HepG2 (cell line): ENCODE data around the gene CDC42SE1. TPM values are rescaled to one million over a fixed set of nuclear protein-coding genes. Genes with fewer than 3 reads are reported as not detected.
A peak's percentile ranks its signal among the peaks of the same experiment; 100 is the strongest.

Experiments used
- ASH2L ChIP-seq: fragments of 300-600, 200-600 bp; sonication (generic); IDR thresholded peaks from 2 replicates; pipeline ENCODE4 v1.7.0; 2017; ENCODE audit warnings: low read depth, mild to moderate bottlenecking, moderate library complexity, mixed read lengths, low read length; ENCODE audit not compliant: insufficient read length
- CHD2 ChIP-seq: IDR thresholded peaks from 2 replicates; pipeline ENCODE4 v1.6.1; 2011; ENCODE audit warnings: low read depth, low read length, improper control_type of control experiment
- FOXJ3 ChIP-seq: sonication (generic); formaldehyde crosslinking; IDR thresholded peaks from 2 replicates; pipeline ENCODE4 v1.4.0; 2020; ENCODE audit warnings: missing genetic modification reagents, mild to moderate bottlenecking, borderline replicate concordance
- HNRNPK ChIP-seq: fragments of 200-400 bp; formaldehyde crosslinking; IDR thresholded peaks from 2 replicates; pipeline ENCODE4 v1.6.1; 2018; ENCODE audit warnings: low read length, low read depth, moderate library complexity, mild to moderate bottlenecking; ENCODE audit not compliant: poor library complexity, severe bottlenecking
- MED1 ChIP-seq: sonication (generic); formaldehyde crosslinking; IDR thresholded peaks from 2 replicates; pipeline ENCODE4 v1.4.0; 2020; ENCODE audit warnings: missing genetic modification reagents
- MIER3 ChIP-seq: IDR thresholded peaks from 2 replicates; pipeline ENCODE4 v1.6.1; 2016; ENCODE audit warnings: missing compliant biosample characterization, borderline replicate concordance
- NFKBIZ ChIP-seq: IDR thresholded peaks from 2 replicates; pipeline ENCODE4 v1.6.1; 2018; ENCODE audit warnings: missing genetic modification reagents, missing compliant biosample characterization
- NFRKB ChIP-seq: fragments of 450-650 bp; IDR thresholded peaks from 2 replicates; pipeline ENCODE4 v1.6.1; 2017
- NFYC ChIP-seq: IDR thresholded peaks from 2 replicates; pipeline ENCODE4 v1.6.1; 2016; ENCODE audit warnings: missing genetic modification reagents, missing compliant biosample characterization
- PRPF4 ChIP-seq: fragments of 200-400 bp; formaldehyde crosslinking; IDR thresholded peaks from 2 replicates; pipeline ENCODE4 v1.6.1; 2016; ENCODE audit warnings: low read length, low read depth; ENCODE audit not compliant: poor library complexity, severe bottlenecking
- RCOR2 ChIP-seq: IDR thresholded peaks from 2 replicates; pipeline ENCODE4 v1.6.1; 2016; ENCODE audit warnings: missing biosample characterization, missing genetic modification reagents
- RNF2 ChIP-seq: fragments of 450-650 bp; conservative IDR thresholded peaks from 2 replicates; pipeline ENCODE4 v1.6.1; 2016; ENCODE audit warnings: low read depth
- SMARCC2 ChIP-seq: fragments of 450-650 bp; IDR thresholded peaks from 2 replicates; pipeline ENCODE4 v1.6.1; 2017; ENCODE audit warnings: antibody characterized with exemption, mild to moderate bottlenecking
- ZBTB2 ChIP-seq: sonication (generic); formaldehyde crosslinking; IDR thresholded peaks from 2 replicates; pipeline ENCODE4 v1.8.0; 2022; ENCODE audit warnings: low read depth, missing genetic modification reagents
- ZHX1 ChIP-seq: sonication (generic); formaldehyde crosslinking; IDR thresholded peaks from 2 replicates; pipeline ENCODE4 v1.8.1; 2022; ENCODE audit warnings: low read depth, mild to moderate bottlenecking, missing genetic modification reagents
- ZMYM2 ChIP-seq: sonication (generic); formaldehyde crosslinking; IDR thresholded peaks from 2 replicates; pipeline ENCODE4 v1.8.0; 2022; ENCODE audit warnings: mild to moderate bottlenecking, missing genetic modification reagents
- ZMYM3 ChIP-seq: sonication (generic); formaldehyde crosslinking; IDR thresholded peaks from 2 replicates; pipeline ENCODE4 v1.5.1; 2020; ENCODE audit warnings: mild to moderate bottlenecking, missing genetic modification reagents
- ZNF577 ChIP-seq: sonication (generic); formaldehyde crosslinking; IDR thresholded peaks from 2 replicates; pipeline ENCODE4 v1.4.0; 2020; ENCODE audit warnings: mild to moderate bottlenecking, low read depth, missing genetic modification reagents, borderline replicate concordance
- ZNF75D ChIP-seq: sonication (generic); formaldehyde crosslinking; IDR thresholded peaks from 2 replicates; pipeline ENCODE4 v1.8.1; 2023; ENCODE audit warnings: missing genetic modification reagents, mild to moderate bottlenecking, borderline replicate concordance
- polyA plus RNA-seq, 8 experiments: library from polyadenylated mRNA; depleted of rRNA in 3 of 8; stranded (reverse) in 7 of 8; unstranded in 1 of 8; fragments of >200 nt; fragmentation: Illumina TruSeq in 4 of 8; extraction: Trizol in 4 of 8; gene quantifications; 2 replicates each; pipeline versions ENCODE4 v1.2.1 to v1.2.3, GENCODE V29; 2011 to 2016; ENCODE audit warnings: low read depth in 4 of 8, missing spikeins in 1 of 8, mixed read lengths in 1 of 8; ENCODE audit not compliant: insufficient read depth in 1 of 8
- total RNA-seq, 5 experiments: library from RNA; depleted of rRNA; stranded (reverse); fragments of >200 nt; fragmentation: Illumina TruSeq; extraction: Trizol; gene quantifications; 2 replicates each; pipeline ENCODE4 v1.2.3, GENCODE V29; 2016; ENCODE audit warnings: low read depth in 1 of 5
- TF ChIP-seq, protein P1 (sequence below): sonication (generic); formaldehyde crosslinking; conservative IDR thresholded peaks from 2 replicates; pipeline ENCODE4 v1.4.0; 2020; ENCODE audit warnings: missing genetic modification reagents
- TF ChIP-seq, protein P2 (sequence below): IDR thresholded peaks from 2 replicates; pipeline ENCODE4 v1.6.1; 2016; ENCODE audit warnings: mild to moderate bottlenecking
- TF ChIP-seq, protein P3 (sequence below): sonication (generic); formaldehyde crosslinking; IDR thresholded peaks from 2 replicates; pipeline ENCODE4 v1.4.0; 2020; ENCODE audit warnings: missing genetic modification reagents

The CDC42SE1 gene
- total and polyA plus RNA-seq, 2 of the 13 experiments (the other 11 are each of a cell fraction or from before 2014, with no cell fraction given), result 17.6 to 17.9 TPM

- TF ChIP-seq ZHX1 (CRISPR knock-in tag) (no peak), RNF2 (no peak), PRPF4 (no peak), MED1 (CRISPR knock-in tag) (peak; percentile 56), SMARCC2 (no peak), MIER3 (CRISPR knock-in tag) (peak; percentile 47; the same call in 1 of the 2 replicates), RCOR2 (CRISPR knock-in tag) (peak; percentile 67), NFYC (CRISPR knock-in tag) (no peak), ZNF577 (CRISPR knock-in tag) (no peak), CHD2 (no peak), NFRKB (no peak), ZNF75D (CRISPR knock-in tag) (no peak), FOXJ3 (CRISPR knock-in tag) (no peak), NFKBIZ (CRISPR knock-in tag) (no peak), ASH2L (no peak), HNRNPK (no peak), ZMYM2 (CRISPR knock-in tag) (peak; percentile 96), ZMYM3 (peak; percentile 77), ZBTB2 (CRISPR knock-in tag) (no peak)
- TF ChIP-seq, protein P1, sequence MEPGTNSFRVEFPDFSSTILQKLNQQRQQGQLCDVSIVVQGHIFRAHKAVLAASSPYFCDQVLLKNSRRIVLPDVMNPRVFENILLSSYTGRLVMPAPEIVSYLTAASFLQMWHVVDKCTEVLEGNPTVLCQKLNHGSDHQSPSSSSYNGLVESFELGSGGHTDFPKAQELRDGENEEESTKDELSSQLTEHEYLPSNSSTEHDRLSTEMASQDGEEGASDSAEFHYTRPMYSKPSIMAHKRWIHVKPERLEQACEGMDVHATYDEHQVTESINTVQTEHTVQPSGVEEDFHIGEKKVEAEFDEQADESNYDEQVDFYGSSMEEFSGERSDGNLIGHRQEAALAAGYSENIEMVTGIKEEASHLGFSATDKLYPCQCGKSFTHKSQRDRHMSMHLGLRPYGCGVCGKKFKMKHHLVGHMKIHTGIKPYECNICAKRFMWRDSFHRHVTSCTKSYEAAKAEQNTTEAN (CRISPR knock-in tag), result peak; percentile 80
- TF ChIP-seq, protein P2, sequence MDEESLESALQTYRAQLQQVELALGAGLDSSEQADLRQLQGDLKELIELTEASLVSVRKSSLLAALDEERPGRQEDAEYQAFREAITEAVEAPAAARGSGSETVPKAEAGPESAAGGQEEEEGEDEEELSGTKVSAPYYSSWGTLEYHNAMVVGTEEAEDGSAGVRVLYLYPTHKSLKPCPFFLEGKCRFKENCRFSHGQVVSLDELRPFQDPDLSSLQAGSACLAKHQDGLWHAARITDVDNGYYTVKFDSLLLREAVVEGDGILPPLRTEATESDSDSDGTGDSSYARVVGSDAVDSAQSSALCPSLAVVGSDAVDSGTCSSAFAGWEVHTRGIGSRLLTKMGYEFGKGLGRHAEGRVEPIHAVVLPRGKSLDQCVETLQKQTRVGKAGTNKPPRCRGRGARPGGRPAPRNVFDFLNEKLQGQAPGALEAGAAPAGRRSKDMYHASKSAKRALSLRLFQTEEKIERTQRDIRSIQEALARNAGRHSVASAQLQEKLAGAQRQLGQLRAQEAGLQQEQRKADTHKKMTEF (CRISPR knock-in tag), result 0 out of 2 replicates have a peak, but pooled peaks have one; percentile 31
- TF ChIP-seq, protein P3, sequence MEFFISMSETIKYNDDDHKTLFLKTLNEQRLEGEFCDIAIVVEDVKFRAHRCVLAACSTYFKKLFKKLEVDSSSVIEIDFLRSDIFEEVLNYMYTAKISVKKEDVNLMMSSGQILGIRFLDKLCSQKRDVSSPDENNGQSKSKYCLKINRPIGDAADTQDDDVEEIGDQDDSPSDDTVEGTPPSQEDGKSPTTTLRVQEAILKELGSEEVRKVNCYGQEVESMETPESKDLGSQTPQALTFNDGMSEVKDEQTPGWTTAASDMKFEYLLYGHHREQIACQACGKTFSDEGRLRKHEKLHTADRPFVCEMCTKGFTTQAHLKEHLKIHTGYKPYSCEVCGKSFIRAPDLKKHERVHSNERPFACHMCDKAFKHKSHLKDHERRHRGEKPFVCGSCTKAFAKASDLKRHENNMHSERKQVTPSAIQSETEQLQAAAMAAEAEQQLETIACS (CRISPR knock-in tag), result no peak
Observed at GRCh38 chr1:151108331-151108730, 48.9 kb upstream of the CDC42SE1 start (continued).
